Measurements from ENCODE around the gene TUBGCP3. TPM values are rescaled to one million over a fixed set of nuclear protein-coding genes. Genes with fewer than 3 reads are reported as not detected.

Gene TUBGCP3, protein sequence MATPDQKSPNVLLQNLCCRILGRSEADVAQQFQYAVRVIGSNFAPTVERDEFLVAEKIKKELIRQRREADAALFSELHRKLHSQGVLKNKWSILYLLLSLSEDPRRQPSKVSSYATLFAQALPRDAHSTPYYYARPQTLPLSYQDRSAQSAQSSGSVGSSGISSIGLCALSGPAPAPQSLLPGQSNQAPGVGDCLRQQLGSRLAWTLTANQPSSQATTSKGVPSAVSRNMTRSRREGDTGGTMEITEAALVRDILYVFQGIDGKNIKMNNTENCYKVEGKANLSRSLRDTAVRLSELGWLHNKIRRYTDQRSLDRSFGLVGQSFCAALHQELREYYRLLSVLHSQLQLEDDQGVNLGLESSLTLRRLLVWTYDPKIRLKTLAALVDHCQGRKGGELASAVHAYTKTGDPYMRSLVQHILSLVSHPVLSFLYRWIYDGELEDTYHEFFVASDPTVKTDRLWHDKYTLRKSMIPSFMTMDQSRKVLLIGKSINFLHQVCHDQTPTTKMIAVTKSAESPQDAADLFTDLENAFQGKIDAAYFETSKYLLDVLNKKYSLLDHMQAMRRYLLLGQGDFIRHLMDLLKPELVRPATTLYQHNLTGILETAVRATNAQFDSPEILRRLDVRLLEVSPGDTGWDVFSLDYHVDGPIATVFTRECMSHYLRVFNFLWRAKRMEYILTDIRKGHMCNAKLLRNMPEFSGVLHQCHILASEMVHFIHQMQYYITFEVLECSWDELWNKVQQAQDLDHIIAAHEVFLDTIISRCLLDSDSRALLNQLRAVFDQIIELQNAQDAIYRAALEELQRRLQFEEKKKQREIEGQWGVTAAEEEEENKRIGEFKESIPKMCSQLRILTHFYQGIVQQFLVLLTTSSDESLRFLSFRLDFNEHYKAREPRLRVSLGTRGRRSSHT
- 48.9 TPM for total RNA-seq

DNA sequence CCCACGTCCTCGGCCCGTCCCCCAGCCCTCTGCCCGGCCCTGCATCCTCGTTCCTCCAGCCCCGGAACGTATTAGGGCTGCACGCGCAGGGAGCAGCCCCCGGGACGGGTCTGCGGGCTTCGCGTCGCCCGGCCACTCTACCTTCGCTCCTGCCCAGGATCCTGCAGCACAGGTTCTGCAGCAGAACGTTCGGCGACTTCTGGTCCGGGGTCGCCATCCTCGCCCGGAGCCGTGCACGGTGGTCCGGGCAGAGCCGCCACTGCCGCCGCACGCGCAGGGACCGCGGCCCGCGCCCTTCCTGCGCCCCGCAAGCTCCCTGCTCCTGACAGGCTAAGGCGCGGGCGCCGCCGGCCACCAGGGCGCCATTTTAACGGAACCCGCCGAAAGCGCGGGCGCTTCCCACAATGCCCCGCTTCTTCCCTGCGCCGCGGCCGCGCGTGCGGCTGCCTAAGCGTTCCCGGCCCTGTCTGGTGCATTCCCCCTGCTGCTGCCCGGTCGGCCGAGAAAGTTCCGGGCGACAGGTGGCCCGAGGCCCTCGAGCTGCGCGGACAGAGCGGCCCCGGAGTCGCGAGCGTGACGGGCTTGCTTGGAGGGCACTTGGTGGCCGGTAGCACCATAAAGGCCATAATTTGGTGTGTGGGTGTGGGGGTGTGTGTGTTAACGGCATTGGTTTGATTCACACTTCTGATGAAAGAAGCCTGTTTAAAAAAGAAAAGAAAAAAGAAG lies at the start of gene TUBGCP3:
TSS of gene TUBGCP3 (minus strand) at position 390 of the 726 bp plus-strand sequence. CDS start at position 217, 173 bp downstream.

Other genes with a start within 250 kb of the TUBGCP3 start
- not detected for gene SPACA7, start 211.8 kb downstream of the TUBGCP3 start, total RNA-seq
- gene ATP11A, start 101.9 kb upstream of the TUBGCP3 start, total RNA-seq: 32.7 TPM